ENCODE measurements around the gene CMBL. TPM values are rescaled to one million over a fixed set of nuclear protein-coding genes. Genes with fewer than 3 reads are reported as not detected.

The CMBL gene
- total and polyA plus RNA-seq, 2 donors from 2014 or later, result 36.6 to 243 TPM

DNA sequence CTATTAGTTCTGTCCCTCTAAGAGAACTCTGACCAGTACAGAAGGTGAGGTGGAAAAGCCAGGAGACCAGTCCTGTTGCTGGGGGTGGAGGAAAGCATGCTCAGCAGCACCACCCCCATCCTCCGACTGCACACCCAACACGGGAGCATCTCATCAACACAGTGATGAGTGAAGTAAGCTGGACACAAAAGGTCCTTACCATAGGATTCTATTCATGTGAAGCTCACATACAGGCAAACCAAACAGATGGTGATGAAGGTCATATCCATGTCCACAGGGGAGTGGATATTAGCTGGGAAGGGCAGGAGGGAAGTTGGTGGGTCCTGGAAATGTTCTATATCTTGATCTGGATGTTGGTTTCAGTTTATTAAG, 31.0 kb upstream of the CMBL start:
- intact Hi-C loops (cut with DNase I), result no loop called here
- FAIRE-seq (no peak), DNase-seq (no peak)
- Histone ChIP-seq H3K36me3 (ENCODE audit: control insufficient read depth in 2 of 3, insufficient read depth in 3 of 3, low read length in 3 of 3) (no peaks in the 10 kb centered on the region), H3K4me3 (ENCODE audit: low read length in 3 of 3) (no peak overlapping the region), H3K27ac (ENCODE audit: low read depth in 2 of 2, low read length in 2 of 2) (no peak overlapping the region), H3K27me3 (ENCODE audit: control insufficient read depth, insufficient read depth, low read length) (no peaks in the 10 kb centered on the region), H3K9ac (ENCODE audit: low read length in 3 of 3) (no peak overlapping the region), H3K4me1 (ENCODE audit: control insufficient read depth in 2 of 3, insufficient read depth in 2 of 3, low read depth in 1 of 3, low read length in 3 of 3) (no peaks in the 10 kb centered on the region), H3K9me3 (ENCODE audit: control insufficient read depth in 2 of 3, insufficient read depth in 1 of 3, low read length in 3 of 3) (no peaks in the 10 kb centered on the region)
- TF ChIP-seq, protein P1, sequence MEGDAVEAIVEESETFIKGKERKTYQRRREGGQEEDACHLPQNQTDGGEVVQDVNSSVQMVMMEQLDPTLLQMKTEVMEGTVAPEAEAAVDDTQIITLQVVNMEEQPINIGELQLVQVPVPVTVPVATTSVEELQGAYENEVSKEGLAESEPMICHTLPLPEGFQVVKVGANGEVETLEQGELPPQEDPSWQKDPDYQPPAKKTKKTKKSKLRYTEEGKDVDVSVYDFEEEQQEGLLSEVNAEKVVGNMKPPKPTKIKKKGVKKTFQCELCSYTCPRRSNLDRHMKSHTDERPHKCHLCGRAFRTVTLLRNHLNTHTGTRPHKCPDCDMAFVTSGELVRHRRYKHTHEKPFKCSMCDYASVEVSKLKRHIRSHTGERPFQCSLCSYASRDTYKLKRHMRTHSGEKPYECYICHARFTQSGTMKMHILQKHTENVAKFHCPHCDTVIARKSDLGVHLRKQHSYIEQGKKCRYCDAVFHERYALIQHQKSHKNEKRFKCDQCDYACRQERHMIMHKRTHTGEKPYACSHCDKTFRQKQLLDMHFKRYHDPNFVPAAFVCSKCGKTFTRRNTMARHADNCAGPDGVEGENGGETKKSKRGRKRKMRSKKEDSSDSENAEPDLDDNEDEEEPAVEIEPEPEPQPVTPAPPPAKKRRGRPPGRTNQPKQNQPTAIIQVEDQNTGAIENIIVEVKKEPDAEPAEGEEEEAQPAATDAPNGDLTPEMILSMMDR (IDR thresholded peaks at IDR 0.05; ENCODE audit: borderline replicate concordance, extremely low read depth, insufficient read depth), result no peak

DNA sequence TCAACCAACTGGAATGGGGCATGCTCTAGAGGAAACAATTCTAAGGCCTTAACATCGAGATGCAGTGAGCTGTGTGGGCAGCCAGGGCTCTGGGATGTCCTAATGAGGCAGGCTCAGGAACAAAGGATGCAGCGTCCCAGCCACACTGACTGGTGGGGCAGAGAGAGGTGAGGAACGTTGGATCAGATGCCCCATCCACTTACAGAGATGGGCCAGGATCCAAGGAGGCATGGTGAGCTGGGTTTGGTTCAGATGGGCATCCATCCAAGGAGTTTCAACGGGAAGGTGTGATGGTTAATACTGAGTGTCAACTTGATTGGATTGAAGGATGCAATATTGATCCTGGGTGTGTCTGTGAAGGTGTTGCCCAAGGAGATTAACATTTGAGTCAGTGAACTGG, 30.3 kb upstream of the CMBL start:
- no peak overlapping the region for H3K4me3 ChIP-seq (ENCODE audit: low read length in 3 of 3)
- DNase-seq (no peak), FAIRE-seq (no peak)
- no peaks in the 10 kb centered on the region for H3K4me1 ChIP-seq (ENCODE audit: control insufficient read depth in 2 of 3, insufficient read depth in 2 of 3, low read depth in 1 of 3, low read length in 3 of 3)
- H3K27ac ChIP-seq (ENCODE audit: low read depth in 2 of 2, low read length in 2 of 2), result no peak overlapping the region
- intact Hi-C loops (cut with DNase I), result no loop called here
- H3K9me3 ChIP-seq (ENCODE audit: control insufficient read depth in 2 of 3, insufficient read depth in 1 of 3, low read length in 3 of 3), result no peaks in the 10 kb centered on the region
- H3K36me3 ChIP-seq (ENCODE audit: control insufficient read depth in 2 of 3, insufficient read depth in 3 of 3, low read length in 3 of 3), result no peaks in the 10 kb centered on the region
- H3K27me3 ChIP-seq (ENCODE audit: control insufficient read depth, insufficient read depth, low read length), result no peaks in the 10 kb centered on the region
- no peak overlapping the region for H3K9ac ChIP-seq (ENCODE audit: low read length in 3 of 3)
- TF ChIP-seq, protein P1 (IDR thresholded peaks at IDR 0.05; ENCODE audit: borderline replicate concordance, extremely low read depth, insufficient read depth), result no peak

DNA sequence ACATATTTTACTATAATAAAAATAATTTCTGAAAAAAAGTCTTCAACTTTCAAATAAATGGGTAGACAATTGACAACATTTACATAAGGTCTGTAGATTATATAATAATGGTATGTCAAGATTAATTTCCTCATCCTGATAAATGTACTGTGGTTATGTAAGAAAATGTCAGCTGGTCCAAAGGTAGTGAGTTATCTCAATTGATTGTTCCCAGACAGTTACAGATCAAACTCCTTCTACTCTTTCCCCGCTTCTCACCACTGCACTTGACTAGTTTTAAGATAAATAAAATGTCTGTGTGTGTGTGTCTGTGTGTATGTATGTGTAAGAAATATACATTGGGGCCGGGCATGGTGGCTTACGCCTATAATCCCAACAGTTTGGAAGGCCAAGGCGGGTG, 29.4 kb upstream of the CMBL start:
- H3K9me3 ChIP-seq (ENCODE audit: control insufficient read depth in 2 of 3, insufficient read depth in 1 of 3, low read length in 3 of 3), result no peaks in the 10 kb centered on the region
- no peaks in the 10 kb centered on the region for H3K27me3 ChIP-seq (ENCODE audit: control insufficient read depth, insufficient read depth, low read length)
- no peak overlapping the region for H3K27ac ChIP-seq (ENCODE audit: low read depth in 2 of 2, low read length in 2 of 2)
- no peak for DNase-seq
- TF ChIP-seq, protein P1 (IDR thresholded peaks at IDR 0.05; ENCODE audit: borderline replicate concordance, extremely low read depth, insufficient read depth), result no peak
- peaks cover 0 to under 1% (median 0%) of the 10 kb centered on the region in 3 donors for H3K4me1 ChIP-seq (ENCODE audit: control insufficient read depth in 2 of 3, insufficient read depth in 2 of 3, low read depth in 1 of 3, low read length in 3 of 3)
- intact Hi-C loops (cut with DNase I), result no loop called here
- H3K9ac ChIP-seq (ENCODE audit: low read length in 3 of 3), result no peak overlapping the region
- H3K36me3 ChIP-seq (ENCODE audit: control insufficient read depth in 2 of 3, insufficient read depth in 3 of 3, low read length in 3 of 3), result no peaks in the 10 kb centered on the region
- no peak for FAIRE-seq
- no peak overlapping the region for H3K4me3 ChIP-seq (ENCODE audit: low read length in 3 of 3)
